Left kidney (tissue), 2 donors: ENCODE results near the gene PRELID3B. TPM values are rescaled to one million over a fixed set of nuclear protein-coding genes. Genes with fewer than 3 reads are reported as not detected.
"Not testable (repeated sequence)": the region's sequence is repeated elsewhere in the genome, so short reads cannot be mapped to it uniquely, and the experiment has no call there.

Experiments
- DNase-seq: peaks from one replicate; pipeline ENCODE4 v3.0.0-alpha.2; 2013
- polyA plus RNA-seq: library from polyadenylated mRNA; unstranded; fragments of 120-200 nt; gene quantifications from one replicate; pipeline ENCODE4 v1.2.1, GENCODE V29; 2013; ENCODE audit not compliant: insufficient read length

The PRELID3B gene
- polyA plus RNA-seq, 1 donor = 75.9 TPM

DNA sequence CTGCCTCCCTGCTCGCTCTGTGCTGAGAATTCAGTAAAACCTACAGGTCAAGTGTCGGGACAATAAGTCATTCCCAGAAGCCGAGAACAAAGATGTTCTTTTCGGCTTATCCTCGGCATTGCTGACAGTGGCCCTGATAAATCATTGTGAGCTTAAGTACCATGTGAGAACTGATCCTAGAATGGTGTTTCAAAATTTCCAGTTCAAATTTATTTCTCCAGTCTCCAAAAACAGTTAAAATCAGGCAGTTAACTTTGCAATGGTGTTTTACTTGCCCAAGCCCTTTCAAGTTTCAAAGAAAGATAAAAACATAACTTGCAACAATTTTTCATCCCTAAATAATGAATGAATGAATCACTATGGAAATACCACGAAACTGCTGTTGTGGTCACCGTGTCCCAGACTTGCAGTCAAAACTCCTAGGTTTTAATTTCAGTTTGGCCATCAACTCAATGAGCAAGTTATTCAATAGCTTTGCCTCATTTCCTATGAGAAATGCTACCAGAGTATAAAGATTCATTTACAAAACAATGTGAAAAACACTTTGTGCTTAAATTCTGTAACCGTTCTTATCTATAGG lies 14.8 kb downstream of the PRELID3B start:
- DNase-seq = no peak

DNA sequence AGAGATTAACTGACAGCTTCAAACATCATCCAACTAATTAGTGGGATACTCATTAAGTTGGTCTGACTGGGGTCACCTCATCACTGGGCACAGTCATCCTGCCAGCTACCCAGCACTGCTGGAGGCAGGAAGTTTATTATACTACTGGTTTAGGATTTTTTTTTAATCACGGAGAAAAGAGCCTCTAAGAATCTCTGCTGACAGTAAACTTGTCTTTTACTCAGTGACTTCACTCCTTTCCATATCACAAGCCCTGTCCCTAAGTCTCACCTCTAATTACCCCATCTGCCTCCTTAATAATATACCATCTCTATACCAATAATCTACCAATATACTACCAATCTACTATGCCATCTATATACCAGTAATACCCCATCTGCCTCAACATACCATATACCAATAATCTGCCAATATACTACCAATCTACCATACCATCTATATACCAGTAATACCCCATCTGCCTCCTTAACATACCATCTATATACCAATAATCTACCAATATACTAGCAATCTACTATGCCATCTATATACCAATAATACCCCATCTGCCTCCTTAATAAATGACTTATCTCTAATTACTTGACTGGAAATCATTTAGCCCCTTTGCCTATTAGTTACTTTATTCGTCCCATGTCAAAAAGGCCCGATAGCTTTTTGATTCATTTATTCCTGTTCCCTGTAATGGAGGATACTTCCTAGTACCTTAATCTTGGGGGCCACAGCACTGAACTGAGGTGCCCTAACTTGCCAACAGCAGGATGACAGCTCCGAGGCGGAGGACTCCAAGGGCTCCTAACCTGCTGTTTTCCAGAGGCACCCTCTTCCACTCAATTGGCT lies 15.5 kb downstream of the PRELID3B start:
- DNase-seq = no peak

DNA sequence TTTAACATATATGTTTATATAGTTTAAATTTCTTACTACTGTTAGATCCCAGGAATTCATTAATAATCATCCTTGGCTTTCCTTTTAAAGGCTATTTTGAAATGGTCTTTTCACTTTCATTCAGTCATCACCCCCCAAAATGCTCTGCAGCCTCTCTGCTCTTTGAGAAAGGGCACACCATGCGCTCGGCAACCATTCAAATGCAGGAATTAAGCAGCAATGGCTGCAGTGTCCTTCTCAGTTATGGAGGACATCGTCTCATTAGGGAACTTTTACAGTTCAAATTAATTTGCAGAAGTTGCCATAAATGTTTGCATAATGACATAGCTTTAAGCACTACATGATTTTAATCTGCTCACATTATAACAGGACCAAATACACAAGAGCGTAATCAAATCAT lies 17.1 kb downstream of the PRELID3B start:
- DNase-seq = no peak

DNA sequence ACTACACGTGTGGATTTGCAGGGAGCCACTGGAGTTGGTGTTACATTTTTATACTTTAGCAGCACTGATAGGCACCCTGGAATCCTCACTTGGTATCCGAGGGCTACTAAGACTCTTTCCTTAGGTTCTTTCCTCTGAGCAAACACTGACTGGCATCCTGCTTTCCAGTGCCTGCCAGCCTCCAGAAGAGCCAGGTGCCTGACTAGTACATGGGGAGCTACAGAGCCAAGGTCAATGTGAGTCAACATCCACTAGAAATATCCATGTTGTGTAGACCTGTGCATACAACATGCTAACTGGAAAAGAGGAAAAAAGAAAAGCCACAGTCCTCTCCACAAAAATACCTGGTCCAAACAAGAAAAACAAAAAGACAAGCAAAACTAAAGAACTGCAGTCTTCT lies 17.5 kb downstream of the PRELID3B start:
- no peak for DNase-seq

DNA sequence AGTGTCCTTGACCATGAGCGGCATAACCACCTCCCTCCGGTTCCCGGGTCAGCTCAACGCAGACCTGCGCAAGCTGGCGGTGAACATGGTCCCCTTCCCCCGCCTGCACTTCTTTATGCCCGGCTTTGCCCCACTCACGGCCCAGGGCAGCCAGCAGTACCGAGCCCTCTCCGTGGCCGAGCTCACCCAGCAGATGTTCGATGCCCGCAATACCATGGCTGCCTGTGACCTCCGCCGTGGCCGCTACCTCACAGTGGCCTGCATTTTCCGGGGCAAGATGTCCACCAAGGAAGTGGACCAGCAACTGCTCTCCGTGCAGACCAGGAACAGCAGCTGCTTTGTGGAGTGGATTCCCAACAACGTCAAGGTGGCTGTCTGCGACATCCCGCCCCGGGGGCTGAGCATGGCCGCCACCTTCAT lies 18.5 kb downstream of the PRELID3B start:
- DNase-seq = no peak

DNA sequence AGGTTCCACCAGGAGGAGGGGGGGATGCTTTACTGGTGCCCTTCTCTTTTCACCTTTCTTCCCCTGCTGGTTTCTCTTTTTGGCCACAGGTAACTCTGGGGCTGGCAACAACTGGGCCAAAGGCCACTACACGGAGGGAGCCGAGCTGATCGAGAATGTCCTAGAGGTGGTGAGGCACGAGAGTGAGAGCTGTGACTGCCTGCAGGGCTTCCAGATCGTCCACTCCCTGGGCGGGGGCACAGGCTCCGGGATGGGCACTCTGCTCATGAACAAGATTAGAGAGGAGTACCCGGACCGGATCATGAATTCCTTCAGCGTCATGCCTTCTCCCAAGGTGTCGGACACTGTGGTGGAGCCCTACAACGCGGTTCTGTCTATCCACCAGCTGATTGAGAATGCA lies 19.0 kb downstream of the PRELID3B start:
- DNase-seq = no peak

DNA sequence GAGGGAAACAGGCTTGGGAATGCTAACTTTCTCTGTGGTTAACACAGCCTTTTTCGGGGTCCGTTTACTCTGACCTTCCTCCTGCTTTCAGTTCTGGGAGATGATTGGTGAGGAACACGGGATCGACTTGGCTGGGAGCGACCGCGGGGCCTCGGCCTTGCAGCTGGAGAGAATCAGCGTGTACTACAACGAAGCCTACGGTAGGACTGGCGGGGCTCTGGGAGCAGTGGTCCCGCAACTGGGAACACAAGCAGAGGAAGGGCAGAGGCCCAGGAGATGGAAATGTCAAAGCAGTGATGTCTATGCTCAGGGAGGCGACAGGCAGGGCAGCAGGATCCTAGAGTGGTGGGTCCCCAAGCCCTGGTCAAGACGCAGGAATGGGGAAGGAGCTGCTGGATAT lies 19.8 kb downstream of the PRELID3B start:
- DNase-seq = no peak

DNA sequence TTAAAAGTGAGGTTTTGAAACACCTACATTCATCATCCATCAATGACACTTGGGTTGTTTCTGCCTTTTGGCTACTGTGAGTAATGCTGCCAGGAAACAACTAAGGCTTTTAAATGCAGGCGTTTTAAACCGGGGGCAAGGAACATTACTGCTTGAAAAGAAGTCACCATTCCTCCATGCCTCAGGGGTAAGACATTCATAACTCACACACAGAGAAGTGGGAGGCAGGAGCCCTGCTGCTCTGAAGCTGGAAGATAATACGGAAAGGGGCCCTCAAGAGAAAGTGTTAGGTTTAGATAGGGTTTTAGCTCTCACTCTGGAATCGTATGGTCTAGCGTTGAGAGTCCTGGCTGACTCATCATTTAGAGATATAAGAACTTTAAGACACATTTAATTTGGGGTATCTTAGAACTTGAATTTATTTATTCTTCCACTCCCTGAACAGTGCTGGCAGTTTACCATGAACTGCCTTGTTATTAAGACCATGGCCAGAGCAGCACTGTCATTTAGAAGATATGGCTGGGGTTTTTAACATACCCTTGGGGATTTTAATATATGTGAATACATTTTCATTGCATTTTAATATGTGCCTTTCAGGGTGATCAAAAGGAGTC lies 21.5 kb downstream of the PRELID3B start:
- no peak for DNase-seq

DNA sequence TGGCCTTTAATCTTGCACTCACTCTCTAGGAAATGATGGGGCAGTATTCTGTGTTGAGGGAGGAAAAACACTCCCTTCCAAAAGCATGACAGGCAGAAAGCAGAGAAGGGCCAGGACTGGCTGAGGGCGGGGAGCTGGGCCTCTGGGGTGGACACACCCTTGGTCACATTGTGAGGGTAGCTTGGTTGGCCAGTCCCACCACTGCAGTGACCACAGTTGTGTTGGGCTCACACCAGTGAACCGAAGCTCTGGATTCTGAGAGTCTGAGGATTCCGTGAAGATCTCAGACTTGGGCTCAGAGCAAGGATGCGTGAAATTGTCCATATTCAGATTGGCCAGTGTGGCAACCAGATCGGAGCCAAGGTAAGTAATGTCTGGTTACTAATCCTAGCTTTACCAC lies 23.4 kb downstream of the PRELID3B start, which contains the start of gene TUBB1:
Gene TUBB1, plus strand, starts transcription at position 213 of the 400 bp plus-strand sequence. Its CDS starts 94 bp downstream, at position 307.
- no peak for DNase-seq

DNA sequence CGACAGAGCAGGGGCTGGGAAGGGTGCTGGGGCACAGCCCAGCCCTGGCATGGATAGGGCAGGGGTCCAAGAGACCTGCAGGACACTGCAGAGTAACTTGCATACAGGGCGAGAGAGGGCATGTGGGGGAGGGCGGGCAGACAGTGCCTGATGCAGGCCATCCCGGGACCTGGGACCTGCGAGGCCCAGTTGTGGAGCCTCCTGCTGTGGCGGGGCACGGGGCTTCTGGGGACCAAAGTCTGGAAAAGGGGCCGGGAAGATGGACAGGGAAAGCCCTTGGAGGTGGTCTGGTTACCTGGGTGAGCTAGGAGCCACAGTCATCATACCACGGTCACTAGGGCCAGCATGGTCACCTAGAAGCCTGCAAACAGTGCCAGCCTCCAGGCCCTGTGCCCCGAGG lies 23.8 kb downstream of the PRELID3B start:
- no peak for DNase-seq

DNA sequence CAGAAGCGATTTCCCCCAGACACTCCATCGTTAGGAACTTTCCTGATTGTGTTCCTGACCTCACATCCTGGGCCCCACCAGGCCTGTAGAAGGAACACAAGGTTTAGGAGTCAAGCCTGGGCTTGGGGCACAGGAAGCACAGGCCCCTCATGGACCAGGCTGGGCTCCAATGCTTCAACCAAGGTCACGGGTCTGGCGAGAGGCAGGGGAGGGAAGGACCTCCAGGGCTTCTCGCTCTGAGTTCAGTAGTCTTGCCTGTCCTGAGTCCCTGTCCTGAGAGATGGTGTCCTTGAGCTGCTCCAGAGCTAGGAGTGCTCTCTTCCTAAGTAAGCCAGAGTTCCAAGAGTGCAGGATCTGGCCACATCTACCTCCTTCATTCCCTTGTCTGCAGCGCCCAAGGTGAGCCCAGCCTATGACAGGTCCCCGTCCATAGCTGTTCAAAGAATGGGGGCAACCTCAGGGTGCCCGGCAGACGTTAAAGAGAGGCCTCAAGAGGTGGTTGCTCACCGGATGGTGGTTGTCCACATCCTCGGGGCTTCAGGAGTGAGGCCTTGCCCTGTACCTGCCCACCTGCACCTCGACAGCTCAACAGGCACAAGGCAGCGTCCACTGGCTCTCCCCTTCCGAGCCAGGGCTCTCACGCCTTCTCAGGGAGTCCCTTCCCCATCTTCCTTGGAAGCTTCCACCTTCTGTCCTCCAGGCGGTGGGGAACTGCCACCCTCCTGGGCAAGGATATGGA lies 24.9 kb downstream of the PRELID3B start:
- no peak for DNase-seq

DNA sequence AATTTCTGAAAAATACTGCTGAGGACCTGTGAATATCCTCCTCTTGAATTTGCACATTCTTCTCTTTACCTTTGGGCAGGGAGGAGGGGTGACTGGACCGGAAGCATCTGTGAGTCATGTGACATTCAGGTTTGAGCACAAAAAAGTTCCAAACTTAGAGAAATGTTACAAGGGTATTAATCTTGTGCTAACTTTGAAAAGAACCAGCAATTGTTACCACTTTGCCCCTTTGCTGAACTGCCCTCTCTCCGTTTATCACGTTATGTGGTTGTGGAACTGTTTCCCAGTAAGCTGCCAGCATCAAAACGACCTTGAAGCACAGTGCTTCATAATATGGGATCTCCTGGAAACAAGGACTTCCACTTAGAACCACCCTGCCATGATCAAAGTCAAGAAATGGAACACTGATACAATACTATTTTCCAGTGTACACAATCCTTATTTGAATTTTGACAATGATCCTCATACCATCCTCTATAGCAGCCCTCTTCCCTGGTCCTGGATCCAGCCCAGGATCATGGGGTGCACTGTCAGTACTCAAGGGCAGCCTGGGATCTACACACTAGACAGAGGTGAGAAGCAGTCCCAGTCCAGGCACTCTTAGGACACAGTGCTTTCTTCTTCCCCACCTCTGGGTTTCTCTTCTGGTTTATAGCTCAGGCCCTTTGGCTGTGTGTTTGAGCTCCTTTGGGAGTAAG lies 25.6 kb downstream of the PRELID3B start:
- no peak for DNase-seq

DNA sequence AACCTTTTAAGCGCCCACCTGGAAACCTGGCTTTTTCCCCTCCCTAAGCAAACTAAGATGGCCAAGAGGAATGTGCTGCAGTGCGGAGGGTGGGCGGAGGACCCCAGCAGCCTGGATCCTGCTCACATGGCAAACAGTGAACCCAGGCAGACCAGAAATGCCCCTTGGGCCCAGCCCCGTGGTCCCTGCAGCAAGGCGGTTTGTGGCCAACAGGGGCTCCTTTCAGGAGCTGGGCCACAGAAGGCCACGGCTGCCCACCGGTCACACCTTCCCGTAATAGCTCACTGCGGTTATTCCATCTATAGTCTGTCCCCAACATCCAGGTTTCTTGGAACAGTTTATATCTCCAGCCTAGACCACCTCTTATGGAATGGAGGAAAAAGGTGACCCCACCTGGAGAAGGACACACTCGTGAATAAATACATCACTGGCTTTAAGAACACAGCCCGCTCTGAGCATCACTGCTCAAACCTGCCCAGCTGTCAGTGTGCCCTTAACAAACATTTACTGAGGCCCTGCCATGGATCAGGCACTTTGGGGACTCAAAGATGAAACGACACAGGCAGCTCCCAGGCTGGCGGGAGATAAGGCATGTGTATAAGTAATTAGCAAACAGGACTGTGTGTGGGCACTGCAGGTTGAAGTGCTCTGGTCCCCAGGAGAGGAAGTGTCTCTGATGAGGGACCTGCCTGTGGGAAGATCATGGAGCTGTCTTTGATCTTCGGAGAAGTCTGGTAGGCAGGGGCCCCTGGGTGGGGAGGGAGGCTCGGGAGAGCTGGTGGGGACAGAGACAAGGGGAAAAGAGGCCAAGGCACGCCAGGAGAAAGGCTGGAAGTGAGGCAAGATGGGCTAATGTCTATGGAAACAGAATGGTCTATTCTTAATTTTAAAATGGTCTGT lies 26.5 kb downstream of the PRELID3B start:
- no peak for DNase-seq

DNA sequence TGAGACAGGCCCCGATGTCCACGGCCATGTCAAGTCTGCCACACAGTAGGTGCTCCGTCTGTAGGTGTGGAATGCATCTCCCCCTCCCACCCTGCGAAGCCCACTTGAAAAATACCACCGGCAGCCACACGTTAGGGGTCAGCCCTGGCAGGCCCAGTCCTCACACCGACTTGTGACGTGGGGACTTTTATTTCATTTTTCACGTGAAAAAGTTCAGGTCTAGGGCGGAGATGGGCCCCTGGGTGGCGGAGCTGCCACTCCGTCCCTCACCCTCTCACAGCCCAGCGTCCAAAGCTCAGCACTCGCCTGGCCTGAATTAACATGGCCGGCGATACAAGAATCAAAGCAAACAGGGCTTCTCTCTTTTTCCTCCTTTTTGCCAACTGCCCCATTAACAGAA lies 27.2 kb downstream of the PRELID3B start:
- no peak for DNase-seq

DNA sequence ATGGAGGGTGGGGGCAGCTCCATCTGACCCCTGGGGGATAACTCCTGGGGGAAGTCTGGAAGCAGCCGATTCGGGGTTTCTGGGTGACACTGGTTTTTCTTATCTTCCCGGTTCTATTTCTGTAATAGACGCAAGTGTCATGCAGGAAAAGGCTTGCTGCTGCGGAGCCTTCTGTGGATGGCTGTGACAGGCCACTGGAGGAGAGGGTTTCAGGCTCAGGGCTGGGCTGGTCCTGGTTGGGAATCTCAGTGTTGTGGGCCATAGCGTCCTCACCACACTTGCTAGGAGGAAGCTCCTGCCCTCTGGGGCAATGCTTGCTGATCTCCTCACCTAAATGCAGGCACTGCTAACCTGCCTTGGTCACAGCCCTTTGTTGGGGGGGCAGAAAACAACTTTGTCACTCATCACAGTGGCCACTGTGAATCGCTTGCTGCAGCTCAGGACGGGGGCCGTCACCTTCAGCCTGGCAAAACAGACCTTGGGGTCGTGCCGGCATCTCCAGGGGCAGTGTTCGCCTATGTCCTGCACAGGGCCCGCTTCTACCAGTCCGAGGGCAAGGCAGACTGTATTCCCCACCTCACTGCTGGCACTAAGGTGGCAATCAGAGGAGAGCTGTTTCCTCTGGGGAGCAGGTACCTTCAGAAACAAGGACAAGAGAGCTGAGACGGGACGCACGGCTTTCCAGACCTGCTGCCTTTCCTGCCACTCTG lies 27.8 kb downstream of the PRELID3B start:
- DNase-seq = no peak

DNA sequence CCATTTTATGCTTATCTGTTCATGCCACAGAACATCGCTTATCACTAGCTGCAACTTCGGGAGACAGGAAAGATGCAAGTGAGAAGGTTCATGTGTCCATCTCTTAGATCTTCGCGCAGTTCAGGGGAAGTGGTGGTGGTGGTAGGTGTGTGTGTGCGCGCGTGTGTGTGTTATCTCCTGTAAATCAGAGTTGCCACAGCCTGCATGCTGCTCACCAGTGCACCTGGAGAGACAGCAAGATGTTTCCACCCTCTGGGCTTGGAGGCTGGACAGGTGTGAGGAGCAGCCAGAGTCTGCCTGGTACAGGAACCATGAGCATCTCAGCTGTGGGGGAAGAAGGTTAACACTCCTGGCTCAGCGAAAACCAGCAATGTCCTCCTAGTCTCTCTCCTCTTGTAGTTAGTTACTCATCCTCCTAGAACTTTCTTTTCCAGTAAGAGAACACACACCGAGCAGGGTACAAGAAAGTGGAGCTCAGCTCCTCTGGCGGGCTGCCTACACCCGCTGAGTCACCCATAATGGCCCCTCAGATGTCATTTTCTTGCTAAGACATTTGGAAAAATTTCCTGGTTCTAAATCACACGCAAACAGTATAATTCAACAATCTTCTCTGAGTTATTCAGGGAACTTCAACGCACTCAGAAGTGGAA lies 28.5 kb downstream of the PRELID3B start:
- DNase-seq = no peak

DNA sequence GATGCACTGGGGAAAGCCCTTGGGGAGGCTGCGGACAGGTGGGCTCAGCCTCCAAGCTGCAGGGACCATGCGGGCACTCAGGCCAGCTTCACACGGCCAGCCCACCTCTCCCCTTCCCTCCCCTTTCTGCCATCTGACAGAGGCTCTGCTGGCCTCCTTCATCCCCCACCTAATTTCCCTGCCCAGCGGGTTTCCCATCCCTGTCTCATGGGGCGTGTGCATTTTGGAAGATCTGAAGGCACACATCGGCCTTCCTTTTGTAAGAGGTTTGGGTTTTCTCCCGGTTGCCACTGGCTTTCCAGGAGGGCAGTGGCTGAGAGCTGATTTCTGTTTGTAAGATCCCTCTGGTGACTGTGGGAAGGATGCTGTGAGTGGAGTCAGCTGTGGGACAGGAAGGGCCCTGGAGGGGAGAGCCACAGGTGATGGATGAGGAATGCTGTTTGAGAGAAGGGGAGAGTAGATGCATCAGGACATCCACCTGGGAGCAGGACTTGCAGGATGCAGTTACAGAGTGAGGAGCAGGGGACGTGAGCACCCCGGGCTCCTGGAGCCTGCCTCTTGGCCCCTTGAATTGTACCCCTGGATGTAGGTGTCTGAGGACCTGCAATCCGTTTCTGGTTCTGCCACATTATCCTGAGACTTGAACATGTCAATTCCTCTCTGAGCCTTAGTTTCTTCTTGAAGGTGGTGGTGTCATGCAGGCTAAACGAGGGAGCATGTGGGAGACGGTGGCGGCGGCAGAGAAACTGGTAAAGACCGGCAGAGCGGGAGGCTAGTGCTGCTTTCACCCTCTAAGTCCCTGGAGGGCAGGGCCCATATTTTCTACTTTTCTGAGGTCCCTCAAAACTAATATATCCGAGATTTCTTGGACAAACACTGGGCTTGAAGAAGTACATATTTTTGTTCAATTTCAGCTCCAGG lies 29.3 kb downstream of the PRELID3B start:
- no peak for DNase-seq

DNA sequence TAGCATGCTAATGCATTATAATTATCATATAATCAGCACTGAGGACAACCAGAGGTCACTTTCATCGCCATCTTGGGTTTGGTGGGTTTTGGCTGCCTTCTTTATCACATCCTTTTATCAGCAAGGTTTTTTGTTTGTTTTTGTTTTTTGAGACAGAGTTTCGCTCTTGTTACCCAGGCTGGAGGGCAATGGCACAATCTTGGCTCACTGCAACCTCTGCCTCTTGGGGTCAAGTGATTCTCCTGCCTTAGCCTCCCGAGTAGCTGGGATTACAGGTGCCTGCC lies 30.8 kb downstream of the PRELID3B start:
- DNase-seq = not testable (repeated sequence)
